ENCODE data around the gene RAMACL. TPM values are rescaled to one million over a fixed set of nuclear protein-coding genes. Genes with fewer than 3 reads are reported as not detected.

The RAMACL gene
- total RNA-seq, 4 donors from 2014 or later: 1.5 to 8.1 (median 1.8) TPM; not detected in 1

- DNase-seq: no peak
- Histone ChIP-seq H3K9me3 (no peaks in the 10 kb centered on the region), H3K27me3 (no peaks in the 10 kb centered on the region), H3K27ac (peak overlapping the region in 1 of 2 donors; percentile 48), H3K36me3 (no peaks in the 10 kb centered on the region), H3K4me1 (peaks cover 0 to 10% of the 10 kb centered on the region in 2 donors), H3K4me3 (no peak overlapping the region)
- intact Hi-C loops (cut with DNase I; ENCODE audit: low total_unique reads): no loop called here
- no peak for TF ChIP-seq CTCF (IDR thresholded peaks at IDR 0.05)
- TF ChIP-seq POLR2A (IDR thresholded peaks at IDR 0.05): no peak
These were observed 2.9 kb upstream of the RAMACL start for GRCh38 chr6:166589337-166589731.

GRCh38 chr6:166588691-166589336 is 2.3 kb upstream of the RAMACL start:
- peak overlapping the region in 1 of 2 donors; percentile 48 for H3K27ac ChIP-seq
- no peaks in the 10 kb centered on the region for H3K27me3 ChIP-seq
- H3K9me3 ChIP-seq: no peaks in the 10 kb centered on the region
- H3K36me3 ChIP-seq: no peaks in the 10 kb centered on the region
- H3K4me1 ChIP-seq: peaks cover 0 to 10% of the 10 kb centered on the region in 2 donors
- intact Hi-C loops (cut with DNase I; ENCODE audit: low total_unique reads): no loop called here
- no peak for DNase-seq
- TF ChIP-seq POLR2A (IDR thresholded peaks at IDR 0.05): no peak
- no peak for TF ChIP-seq CTCF (IDR thresholded peaks at IDR 0.05)
- no peak overlapping the region for H3K4me3 ChIP-seq

DNA sequence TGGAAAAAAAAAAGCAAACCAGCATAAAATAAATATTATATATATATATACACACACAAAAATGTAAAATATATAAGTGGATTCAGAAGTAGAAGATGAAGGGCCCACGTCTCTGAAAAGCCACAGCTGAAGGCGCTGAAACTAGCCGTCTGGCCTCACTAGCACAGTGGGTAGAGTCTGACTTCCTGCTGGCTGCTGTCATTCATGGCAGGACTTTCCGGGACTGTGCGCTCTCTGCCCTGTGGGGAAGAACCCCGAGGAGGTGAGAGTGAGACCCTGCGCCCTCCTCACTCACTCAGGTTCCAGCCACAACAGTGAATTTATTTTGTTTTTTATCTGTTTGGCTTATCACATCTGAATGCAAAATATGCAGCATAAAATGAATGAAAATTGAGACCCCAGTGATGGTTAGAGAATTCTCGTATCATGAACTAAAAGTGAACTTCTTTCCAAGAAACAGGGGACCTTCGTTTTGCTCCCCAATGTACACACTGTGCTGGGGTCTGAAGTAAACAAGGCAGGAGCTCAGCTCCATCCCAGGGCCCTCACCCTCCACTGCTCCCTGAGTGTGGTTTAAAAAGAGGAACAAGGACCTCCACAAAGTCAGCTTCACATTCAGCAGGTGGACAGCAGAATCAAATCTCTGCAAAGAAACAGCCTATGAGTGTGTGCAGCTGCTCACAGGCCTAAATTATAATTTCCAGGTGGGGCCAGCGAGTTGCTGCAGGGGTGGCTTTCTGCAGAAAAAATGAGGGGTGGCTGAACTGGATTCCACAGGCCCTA is 1.3 kb upstream of the RAMACL start:
- intact Hi-C loops (cut with DNase I; ENCODE audit: low total_unique reads): no loop called here
- DNase-seq: no peak
- peaks cover 0 to 10% of the 10 kb centered on the region in 2 donors for H3K4me1 ChIP-seq
- H3K9me3 ChIP-seq: no peaks in the 10 kb centered on the region
- no peak for TF ChIP-seq POLR2A (IDR thresholded peaks at IDR 0.05)
- TF ChIP-seq CTCF (IDR thresholded peaks at IDR 0.05): no peak
- H3K36me3 ChIP-seq: no peaks in the 10 kb centered on the region
- H3K27me3 ChIP-seq: no peaks in the 10 kb centered on the region
- no peak overlapping the region for H3K27ac ChIP-seq
- H3K4me3 ChIP-seq: no peak overlapping the region

- peaks cover 0 to 10% of the 10 kb centered on the region in 2 donors for H3K4me1 ChIP-seq
- H3K27me3 ChIP-seq: no peaks in the 10 kb centered on the region
- no peak overlapping the region for H3K27ac ChIP-seq
- H3K36me3 ChIP-seq: no peaks in the 10 kb centered on the region
- no peak for DNase-seq
- no peaks in the 10 kb centered on the region for H3K9me3 ChIP-seq
- no peak for TF ChIP-seq CTCF (IDR thresholded peaks at IDR 0.05)
- no peak for TF ChIP-seq POLR2A (IDR thresholded peaks at IDR 0.05)
- intact Hi-C loops (cut with DNase I; ENCODE audit: low total_unique reads): no loop called here
- no peak overlapping the region for H3K4me3 ChIP-seq
These were observed 1.5 kb downstream of the RAMACL start for GRCh38 chr6:166584853-166585429.

GRCh38 chr6:166584155-166584554 is 2.3 kb downstream of the RAMACL start:
- TF ChIP-seq POLR2A (IDR thresholded peaks at IDR 0.05) (no peak), CTCF (IDR thresholded peaks at IDR 0.05) (no peak)
- H3K27me3 ChIP-seq: no peaks in the 10 kb centered on the region
- no peak overlapping the region for H3K27ac ChIP-seq
- H3K4me3 ChIP-seq: no peak overlapping the region
- DNase-seq: no peak
- H3K36me3 ChIP-seq: no peaks in the 10 kb centered on the region
- H3K9me3 ChIP-seq: no peaks in the 10 kb centered on the region
- peaks cover 0 to 3% of the 10 kb centered on the region in 2 donors for H3K4me1 ChIP-seq
- intact Hi-C loops (cut with DNase I; ENCODE audit: low total_unique reads): no loop called here

All from uterus (tissue), 4 donors.